GM12872 (cell line): ENCODE measurements around the gene IL36RN.

Experiments
- CTCF ChIP-seq: IDR thresholded peaks from 3 replicates; pipeline ENCODE4 v1.5.1; 2011; ENCODE audit warnings: low read depth, mild to moderate bottlenecking, low read length, moderate library complexity; ENCODE audit not compliant: insufficient read depth

Gene IL36RN

GRCh38 chr2:113092864-113093612 lies 34.0 kb downstream of the IL36RN start:
- TF ChIP-seq CTCF: no peak

- TF ChIP-seq CTCF: no peak
Measured at GRCh38 chr2:113093613-113093977, 34.6 kb downstream of the IL36RN start.

- no peak for TF ChIP-seq CTCF
Measured at GRCh38 chr2:113098041-113098440, 39.0 kb downstream of the IL36RN start.

GRCh38 chr2:113098532-113098931 lies 39.5 kb downstream of the IL36RN start:
- TF ChIP-seq CTCF: no peak

GRCh38 chr2:113102133-113102532 lies 43.1 kb downstream of the IL36RN start:
- no peak for TF ChIP-seq CTCF

- no peak for TF ChIP-seq CTCF
Measured at GRCh38 chr2:113103277-113103676, 44.3 kb downstream of the IL36RN start.

- TF ChIP-seq CTCF: no peak
Measured at GRCh38 chr2:113104054-113104611, 45.1 kb downstream of the IL36RN start.
